H9 (cell line): ENCODE measurements around the gene ATP5PB. TPM values are rescaled to one million over a fixed set of nuclear protein-coding genes. Genes with fewer than 3 reads are reported as not detected.

Experiments used
- DNase-seq: peaks from one replicate; pipeline ENCODE4 v3.0.0-alpha.2; 2017
- H2AFZ ChIP-seq: one replicate; pipeline ENCODE4 v1.6.1; 2013; ENCODE audit warnings: mild to moderate bottlenecking, low read length, control low read depth, moderate library complexity
- H2AK5ac ChIP-seq: 2 replicates; pipeline ENCODE4 v1.6.1; 2013; ENCODE audit warnings: low read length, control low read depth, mixed read lengths; ENCODE audit not compliant: insufficient read length
- H2BK120ac ChIP-seq: one replicate; pipeline ENCODE4 v1.6.1; 2013; ENCODE audit warnings: low read depth, mild to moderate bottlenecking, low read length, control low read depth, inconsistent platforms; ENCODE audit not compliant: poor library complexity, severe bottlenecking
- H2BK12ac ChIP-seq: 2 replicates; pipeline ENCODE4 v1.6.1; 2013; ENCODE audit warnings: low read length, control low read depth, mixed read lengths, low read depth; ENCODE audit not compliant: insufficient read length
- H2BK15ac ChIP-seq: 2 replicates; pipeline ENCODE4 v1.6.1; 2013; ENCODE audit warnings: low read depth, low read length, control low read depth
- H2BK20ac ChIP-seq: one replicate; pipeline ENCODE4 v1.6.1; 2013; ENCODE audit warnings: low read depth, mild to moderate bottlenecking, low read length, control low read depth, inconsistent platforms; ENCODE audit not compliant: poor library complexity, severe bottlenecking
- H2BK5ac ChIP-seq: 2 replicates; pipeline ENCODE4 v1.6.1; 2013; ENCODE audit warnings: low read length, control low read depth, mixed read lengths; ENCODE audit not compliant: insufficient read length
- H3K14ac ChIP-seq: 2 replicates; pipeline ENCODE4 v1.6.1; 2013; ENCODE audit warnings: low read length, control low read depth; ENCODE audit not compliant: insufficient read depth
- H3K18ac ChIP-seq: 2 replicates; pipeline ENCODE4 v1.6.1; 2013; ENCODE audit warnings: low read depth, mild to moderate bottlenecking, mixed read lengths, low read length, control low read depth; ENCODE audit not compliant: insufficient read length
- H3K23ac ChIP-seq: 2 replicates; pipeline ENCODE4 v1.6.1; 2013; ENCODE audit warnings: low read length, control low read depth, mixed read lengths, low read depth; ENCODE audit not compliant: insufficient read length
- H3K23me2 ChIP-seq: 2 replicates; pipeline ENCODE4 v1.6.1; 2013; ENCODE audit warnings: low read depth, mild to moderate bottlenecking, mixed read lengths, low read length, control low read depth; ENCODE audit not compliant: insufficient read length, poor library complexity, severe bottlenecking
- H3K27ac ChIP-seq: 2 replicates; pipeline ENCODE4 v1.5.1; 2013; ENCODE audit warnings: low read length, control low read depth, mixed read lengths, low read depth; ENCODE audit not compliant: insufficient read length
- H3K27me3 ChIP-seq: 2 replicates; pipeline ENCODE4 v1.6.1; 2013; ENCODE audit warnings: low read length, control low read depth, inconsistent platforms; ENCODE audit not compliant: insufficient read depth
- H3K4ac ChIP-seq: 2 replicates; pipeline ENCODE4 v1.6.1; 2013; ENCODE audit warnings: low read depth, mild to moderate bottlenecking, control low read depth, inconsistent platforms, low read length, moderate library complexity
- H3K4me1 ChIP-seq: 2 replicates; pipeline ENCODE4 v1.6.1; 2013; ENCODE audit warnings: low read length, control low read depth, inconsistent platforms; ENCODE audit not compliant: insufficient read depth
- H3K4me2 ChIP-seq: 2 replicates; pipeline ENCODE4 v1.6.1; 2013; ENCODE audit warnings: low read length, control low read depth, mixed read lengths; ENCODE audit not compliant: insufficient read length, insufficient read depth
- H3K56ac ChIP-seq: 2 replicates; pipeline ENCODE4 v1.6.1; 2013; ENCODE audit warnings: low read depth, mild to moderate bottlenecking, mixed read lengths, low read length, control low read depth; ENCODE audit not compliant: insufficient read length
- H3K79me1 ChIP-seq: 2 replicates; pipeline ENCODE4 v1.6.1; 2013; ENCODE audit warnings: low read depth, mild to moderate bottlenecking, moderate library complexity, low read length, control low read depth, inconsistent platforms; ENCODE audit not compliant: insufficient read depth, poor library complexity, severe bottlenecking
- H3K79me2 ChIP-seq: 2 replicates; pipeline ENCODE4 v1.6.1; 2013; ENCODE audit warnings: low read length, control low read depth, inconsistent platforms; ENCODE audit not compliant: insufficient read depth
- H3K9ac ChIP-seq: 2 replicates; pipeline ENCODE4 v1.6.1; 2013; ENCODE audit warnings: low read length, control low read depth, mixed read lengths; ENCODE audit not compliant: insufficient read length; ENCODE audit errors: extremely low read depth
- H3K9me3 ChIP-seq: one replicate; pipeline ENCODE4 v1.6.1; 2013; ENCODE audit warnings: low read depth, low read length, inconsistent platforms; ENCODE audit not compliant: control insufficient read depth
- H3T11ph ChIP-seq: one replicate; pipeline ENCODE4 v1.6.1; 2013; ENCODE audit warnings: mild to moderate bottlenecking, low read length, control low read depth, inconsistent platforms
- H4K20me1 ChIP-seq: one replicate; pipeline ENCODE4 v1.6.1; 2013; ENCODE audit not compliant: control insufficient read depth, insufficient read length, insufficient read depth
- H4K5ac ChIP-seq: 2 replicates; pipeline ENCODE4 v1.6.1; 2013; ENCODE audit warnings: low read depth, mild to moderate bottlenecking, mixed read lengths, low read length, control low read depth; ENCODE audit not compliant: insufficient read length
- H4K8ac ChIP-seq: replicated peaks from 2 replicates; pipeline ENCODE4 v1.6.1; 2013; ENCODE audit warnings: low read length, control low read depth, mixed read lengths, low read depth; ENCODE audit not compliant: insufficient read length
- H4K91ac ChIP-seq: 2 replicates; pipeline ENCODE4 v1.6.1; 2013; ENCODE audit warnings: low read depth, mild to moderate bottlenecking, moderate library complexity, mixed read lengths, low read length, control low read depth; ENCODE audit not compliant: insufficient read length
- H3K27ac Mint-ChIP-seq, 3 experiments: 2 replicates in 2 of 3; 3 replicates in 1 of 3; pipeline ENCODE4 v1.8.0; 2020 to 2021; ENCODE audit warnings: mixed read lengths in 3 of 3, mild to moderate bottlenecking in 1 of 3, moderate library complexity in 1 of 3
- H3K27me3 Mint-ChIP-seq: 2 replicates; pipeline ENCODE4 v1.8.0; 2021; ENCODE audit warnings: low read depth, mild to moderate bottlenecking, moderate library complexity, mixed read lengths
- H3K36me3 Mint-ChIP-seq, 3 experiments: 2 replicates in 2 of 3; 3 replicates in 1 of 3; pipeline ENCODE4 v1.8.0; 2020 to 2021; ENCODE audit warnings: low read depth in 3 of 3, mixed read lengths in 3 of 3; ENCODE audit not compliant: insufficient read depth in 1 of 3
- H3K4me1 Mint-ChIP-seq, 2 experiments: 2 replicates each; pipeline ENCODE4 v1.8.0; 2020; ENCODE audit warnings: mixed read lengths in 2 of 2
- H3K4me3 Mint-ChIP-seq, 2 experiments: 2 replicates in 1 of 2; 3 replicates in 1 of 2; pipeline ENCODE4 v1.8.0; 2020 to 2021; ENCODE audit warnings: mild to moderate bottlenecking in 2 of 2, mixed read lengths in 2 of 2, moderate library complexity in 1 of 2
- H3K9me3 Mint-ChIP-seq, 2 experiments: 2 replicates in 1 of 2; 3 replicates in 1 of 2; pipeline ENCODE4 v1.8.0; 2020; ENCODE audit warnings: mild to moderate bottlenecking in 2 of 2, mixed read lengths in 2 of 2, moderate library complexity in 1 of 2
- CTCF ChIP-seq: fragments of 200-600 bp; sonication (generic); conservative IDR thresholded peaks from 3 replicates; pipeline ENCODE4 v1.8.0; 2021; ENCODE audit warnings: antibody characterized with exemption, mild to moderate bottlenecking
- WGBS: extraction: QIAGEN DNeasy Blood & Tissue Kit; methylation state at CpG from one replicate; pipeline ENCODE4 v1.1.7; 2013; ENCODE audit warnings: missing lambda C conversion rate, low lambda C conversion rate, mixed read lengths; ENCODE audit not compliant: insufficient read length; ENCODE audit errors: extremely low coverage; 5-methylcytosine and 5-hydroxymethylcytosine counted together
- total RNA-seq: library from RNA; stranded (reverse); gene quantifications from 2 replicates; pipeline ENCODE4 v1.2.1, GENCODE V29; 2021

Gene ATP5PB
- total RNA-seq, 1 experiment from 2014 or later: 250 TPM

- no peak overlapping the region for H3K27ac ChIP-seq
- H2BK12ac ChIP-seq: no peak overlapping the region
- no peak overlapping the region for H2BK5ac ChIP-seq
- no peak overlapping the region for H3K23ac ChIP-seq
- Mint-ChIP-seq H3K4me3 (no peak overlapping the region), H3K27me3 (no peaks in the 10 kb centered on the region), H3K27ac (no peak overlapping the region), H3K36me3 (no peaks in the 10 kb centered on the region), H3K4me1 (peaks cover 6% of the 10 kb centered on the region in 2 experiments), H3K9me3 (peaks cover 2 to 3% of the 10 kb centered on the region in 2 experiments; a peak in 3 of 5 replicates)
- H2BK120ac ChIP-seq: no peak overlapping the region
- no peaks in the 10 kb centered on the region for H3K79me2 ChIP-seq
- no peaks in the 10 kb centered on the region for H4K20me1 ChIP-seq
- H3K27me3 ChIP-seq: no peaks in the 10 kb centered on the region
- no peaks in the 10 kb centered on the region for H3K4me1 ChIP-seq
- no peak overlapping the region for H4K5ac ChIP-seq
- H3K9me3 ChIP-seq: no peaks in the 10 kb centered on the region
- H3K14ac ChIP-seq: no peak overlapping the region
- H3K23me2 ChIP-seq: no peaks in the 10 kb centered on the region
- H3K18ac ChIP-seq: no peak overlapping the region
- H2BK20ac ChIP-seq: no peak overlapping the region
- no peak overlapping the region for H3K4ac ChIP-seq
- no peak overlapping the region for H3K9ac ChIP-seq
- no peak overlapping the region for H3K56ac ChIP-seq
- no CpG with 5 or more reads among the region's 7 CpGs for WGBS
- H4K91ac ChIP-seq: no peak overlapping the region
- no peaks in the 10 kb centered on the region for H3K79me1 ChIP-seq
- no peak overlapping the region for H2AFZ ChIP-seq
- DNase-seq: no peak
- no peak overlapping the region for H3T11ph ChIP-seq
- no peak overlapping the region for H2AK5ac ChIP-seq
- no peak overlapping the region for H3K4me2 ChIP-seq
- no peak overlapping the region for H4K8ac ChIP-seq
- H2BK15ac ChIP-seq: no peak overlapping the region
- TF ChIP-seq CTCF: no peak
These were observed 41.8 kb downstream of the ATP5PB start for GRCh38 chr1:111491070-111491469.
